T47D (cell line): ENCODE measurements around the gene CRHBP.
A peak's percentile ranks its signal among the peaks of the same experiment; 100 is the strongest.
"Not testable (repeated sequence)": the region's sequence is repeated elsewhere in the genome, so short reads cannot be mapped to it uniquely, and the experiment has no call there.

ENCODE experiments used
- DNase-seq, 2 experiments: peaks; one replicate each; pipeline versions ENCODE4 v3.0.0 to v3.0.0-alpha.2; 2011 to 2012; ENCODE audit warnings: low read depth in 1 of 2, low spot score in 1 of 2
- JUND ChIP-seq: IDR thresholded peaks from 2 replicates; pipeline ENCODE4 v1.6.1; 2012; ENCODE audit warnings: low read depth
- in situ Hi-C: cut with HindIII; loops from 2 replicates; pipeline ENCODE4 v1.10.0; 2016; ENCODE audit warnings: low sequenced_read_pairs, low pct_unique_long_range_greater_than_20kb

Gene CRHBP

DNA sequence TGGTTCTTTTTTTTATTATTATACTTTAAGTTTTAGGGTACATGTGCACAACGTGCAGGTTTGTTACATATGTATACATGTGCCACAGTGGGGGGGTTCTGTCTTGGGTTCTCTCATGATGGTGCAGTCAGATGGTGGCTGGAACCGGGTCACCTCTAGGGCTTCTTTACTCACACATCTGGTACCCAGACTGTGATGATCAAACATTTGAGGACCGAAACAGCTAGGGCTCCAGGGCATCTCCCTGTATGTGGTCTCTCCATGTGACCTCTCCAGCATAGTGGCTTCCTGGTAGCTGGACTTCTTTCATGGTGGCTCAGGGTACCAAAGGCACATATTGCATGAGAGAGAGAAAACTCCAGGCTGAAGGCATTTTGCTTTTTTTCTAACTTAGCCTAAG lies 9.8 kb upstream of the CRHBP start:
- TF ChIP-seq JUND: no peak
- in situ Hi-C loops: no loop called here
- DNase-seq: no peak

DNA sequence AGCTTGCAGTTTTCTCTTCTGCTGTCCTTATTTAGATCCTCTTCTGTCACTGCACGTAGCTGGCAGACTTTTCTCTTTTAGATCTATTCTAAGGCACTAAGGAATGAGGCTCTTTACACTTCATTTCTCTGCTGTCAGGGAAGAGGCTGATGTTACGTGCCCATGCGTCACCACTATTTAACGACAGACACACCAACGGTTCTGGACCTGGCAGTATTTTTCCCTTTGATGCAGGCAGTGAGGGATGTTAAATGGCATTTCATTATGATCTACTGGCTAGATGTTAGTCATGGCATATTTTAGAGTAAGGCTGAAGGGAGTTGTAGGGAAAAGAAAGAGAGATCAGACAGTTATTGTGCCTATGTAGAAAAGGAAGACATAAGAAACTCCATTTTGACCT lies 8.2 kb upstream of the CRHBP start:
- in situ Hi-C loops: no loop called here
- no peak for TF ChIP-seq JUND
- no peak for DNase-seq

DNA sequence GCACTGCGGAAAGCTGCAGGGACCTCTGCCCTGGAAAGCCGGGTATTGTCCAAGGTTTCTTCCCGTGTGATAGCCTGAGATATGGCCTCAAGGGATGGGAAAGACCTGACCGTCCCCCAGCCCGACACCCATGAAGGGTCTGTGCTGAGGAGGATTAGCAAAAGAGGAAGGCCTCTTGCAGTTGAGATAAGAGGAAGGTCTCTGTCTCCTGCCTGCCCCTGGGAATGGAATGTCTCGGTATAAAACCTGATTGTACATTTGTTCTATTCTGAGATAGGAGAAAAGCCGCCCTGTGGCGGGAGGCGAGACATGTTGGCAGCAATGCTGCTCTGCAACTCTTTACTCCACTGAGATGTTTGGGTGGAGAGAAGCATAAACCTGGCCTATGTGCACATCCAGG lies 7.6 kb upstream of the CRHBP start:
- DNase-seq, in situ Hi-C loops: not testable (repeated sequence)

DNA sequence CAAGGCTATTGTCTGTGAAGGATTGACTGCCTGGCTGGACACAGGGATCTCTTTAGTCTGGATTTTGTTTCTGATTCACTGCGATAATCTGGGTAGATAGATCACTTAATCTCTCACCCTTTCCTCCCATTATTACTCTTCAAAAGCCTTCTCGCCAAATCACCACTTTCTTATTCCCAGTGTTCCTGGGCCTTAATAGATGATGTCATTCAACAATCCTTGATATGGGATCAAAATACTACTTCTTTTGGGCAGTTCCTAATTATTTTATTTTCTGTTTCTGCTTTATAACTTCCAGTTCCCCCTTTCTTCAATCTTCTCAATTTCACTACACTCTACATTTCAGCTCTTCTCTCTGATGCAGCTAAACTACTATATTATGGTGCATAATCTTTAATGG lies 6.8 kb upstream of the CRHBP start:
- in situ Hi-C loops: no loop called here

DNA sequence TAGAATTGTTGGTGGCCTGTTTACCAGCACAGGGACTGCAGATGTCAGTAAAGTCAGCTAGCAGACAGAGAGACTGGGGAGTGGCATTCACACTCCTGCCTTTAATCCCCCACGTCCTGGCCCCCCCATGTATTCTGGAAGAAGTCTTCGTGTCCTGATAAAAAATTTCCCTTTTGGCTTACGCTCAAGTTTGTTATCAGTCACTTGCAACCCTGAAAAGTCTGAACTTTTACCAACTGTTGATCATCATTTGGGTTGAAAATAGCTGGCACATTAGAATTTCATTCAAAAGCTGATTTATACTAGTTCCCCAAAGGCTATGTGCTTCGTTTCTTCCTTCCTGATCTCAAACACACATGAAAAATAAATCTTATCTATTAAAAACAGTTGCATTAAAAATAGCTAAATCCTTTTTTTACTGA lies 5.8 kb upstream of the CRHBP start:
- DNase-seq: no peak
- in situ Hi-C loops: no loop called here
- TF ChIP-seq JUND: no peak

More for the DNA sequence above, 6.8 kb upstream of the CRHBP start:
- TF ChIP-seq JUND: no peak
- DNase-seq: no peak

DNA sequence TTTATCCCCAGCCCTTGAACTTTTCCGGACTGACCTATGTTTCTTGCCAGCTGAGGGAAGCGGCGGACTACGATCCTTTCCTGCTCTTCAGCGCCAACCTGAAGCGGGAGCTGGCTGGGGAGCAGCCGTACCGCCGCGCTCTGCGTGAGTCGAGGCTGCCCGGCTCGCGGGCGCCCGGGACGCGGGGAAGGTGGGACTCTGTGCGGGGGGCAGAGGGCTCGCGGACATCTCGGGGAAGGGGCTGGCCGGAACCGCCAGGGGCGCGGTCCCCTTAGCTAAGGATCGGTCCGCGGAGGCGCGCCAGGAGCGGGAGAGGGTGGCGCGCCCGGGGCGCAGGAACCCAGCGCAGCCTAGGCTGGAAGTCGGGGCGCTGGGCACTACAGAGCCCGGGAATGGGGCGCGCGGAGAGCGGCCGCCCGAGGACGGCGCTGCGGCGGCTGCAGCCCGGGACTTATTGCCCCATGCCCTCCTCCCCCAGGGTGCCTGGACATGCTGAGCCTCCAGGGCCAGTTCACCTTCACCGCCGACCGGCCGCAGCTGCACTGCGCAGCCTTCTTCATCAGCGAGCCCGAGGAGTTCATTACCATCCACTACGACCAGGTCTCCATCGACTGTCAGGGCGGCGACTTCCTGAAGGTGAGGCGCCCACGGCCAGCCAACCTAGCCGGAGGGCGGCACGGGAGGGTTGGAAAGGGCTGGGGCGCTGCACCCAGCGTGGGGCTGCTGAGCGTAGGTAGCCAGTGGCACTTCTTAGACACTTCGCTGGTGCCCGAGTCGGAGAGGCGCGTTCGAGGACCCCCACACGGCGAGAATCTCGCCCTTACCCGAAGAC lies 922 bp downstream of the CRHBP start:
- TF ChIP-seq JUND: no peak
- no peak for DNase-seq
- in situ Hi-C loops: no loop called here

DNA sequence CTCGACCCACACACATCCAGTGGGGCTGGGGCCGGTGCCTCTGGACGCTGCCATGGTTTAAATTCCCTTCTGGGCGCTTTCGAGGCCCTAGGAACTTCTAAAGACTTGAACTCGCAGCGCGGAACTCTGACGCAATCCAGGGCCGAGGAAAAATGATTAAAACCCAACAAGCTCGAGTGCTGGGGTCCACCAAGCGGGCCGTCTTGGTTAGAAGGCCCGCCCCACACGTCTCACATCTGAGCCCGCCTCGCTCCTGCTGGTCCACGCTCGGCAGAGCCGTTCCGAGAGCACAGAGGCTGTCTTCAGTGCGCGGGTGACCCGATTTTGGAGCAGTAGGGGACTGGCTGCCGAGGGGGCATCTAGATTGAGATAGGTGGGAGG lies 1.5 kb downstream of the CRHBP start:
- no peak for DNase-seq
- no peak for TF ChIP-seq JUND
- in situ Hi-C loops: no loop called here

DNA sequence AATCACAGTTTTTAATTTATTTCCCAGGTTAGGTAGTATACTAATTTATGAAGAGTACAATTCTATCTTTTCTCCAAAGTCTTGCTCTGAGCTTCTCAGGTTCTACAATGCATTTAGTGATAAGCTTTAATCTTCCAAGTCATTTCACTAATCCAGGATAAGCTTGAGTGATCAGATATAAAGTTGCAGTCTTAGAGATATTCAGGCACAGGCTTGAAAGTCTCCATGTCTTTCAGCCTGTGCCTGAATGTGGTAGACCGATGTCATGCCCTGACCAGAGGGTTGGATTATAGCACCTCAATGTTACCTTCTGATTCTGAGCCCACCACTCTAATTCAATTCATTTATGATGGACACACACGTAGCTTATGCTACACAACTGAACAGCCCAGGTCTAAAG lies 3.2 kb downstream of the CRHBP start:
- no peak for DNase-seq
- in situ Hi-C loops: no loop called here
- TF ChIP-seq JUND: no peak

DNA sequence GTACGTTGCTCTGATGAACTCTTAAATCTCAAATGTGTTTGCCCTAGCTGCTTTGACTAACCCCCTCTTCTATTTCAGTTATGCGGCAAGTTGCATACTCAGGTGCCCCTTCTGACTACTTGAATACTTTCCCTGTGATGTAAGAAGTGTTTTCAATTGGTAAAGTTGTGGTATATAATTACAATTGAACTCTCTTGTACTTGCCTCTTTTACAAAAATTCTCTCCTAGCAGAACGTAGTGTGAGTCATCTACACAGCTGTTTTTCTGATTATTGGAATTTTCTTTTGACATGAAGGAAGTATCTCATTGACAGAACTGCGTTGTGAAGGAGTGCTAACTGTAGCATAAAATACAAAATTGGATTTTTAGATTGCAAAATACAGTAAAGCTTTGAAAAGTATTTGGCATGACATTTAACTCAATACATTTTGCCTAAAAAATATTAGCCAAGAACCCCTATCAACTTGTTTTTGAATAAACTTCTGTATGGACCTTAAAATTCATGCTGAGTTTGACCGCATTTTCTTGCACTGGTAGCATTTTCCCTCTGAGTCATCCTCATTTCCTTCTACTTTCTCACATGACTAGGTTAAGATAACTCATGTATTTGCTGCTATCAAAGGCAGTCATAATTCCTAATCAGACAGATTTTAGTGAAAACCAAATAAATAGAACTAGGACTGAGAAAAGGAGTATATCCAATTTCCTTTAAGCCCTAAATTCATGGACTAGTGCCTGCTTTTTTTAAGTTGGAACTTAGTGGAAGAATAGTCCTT lies 6.3 kb downstream of the CRHBP start:
- in situ Hi-C loops: no loop called here
- no peak for DNase-seq

DNA sequence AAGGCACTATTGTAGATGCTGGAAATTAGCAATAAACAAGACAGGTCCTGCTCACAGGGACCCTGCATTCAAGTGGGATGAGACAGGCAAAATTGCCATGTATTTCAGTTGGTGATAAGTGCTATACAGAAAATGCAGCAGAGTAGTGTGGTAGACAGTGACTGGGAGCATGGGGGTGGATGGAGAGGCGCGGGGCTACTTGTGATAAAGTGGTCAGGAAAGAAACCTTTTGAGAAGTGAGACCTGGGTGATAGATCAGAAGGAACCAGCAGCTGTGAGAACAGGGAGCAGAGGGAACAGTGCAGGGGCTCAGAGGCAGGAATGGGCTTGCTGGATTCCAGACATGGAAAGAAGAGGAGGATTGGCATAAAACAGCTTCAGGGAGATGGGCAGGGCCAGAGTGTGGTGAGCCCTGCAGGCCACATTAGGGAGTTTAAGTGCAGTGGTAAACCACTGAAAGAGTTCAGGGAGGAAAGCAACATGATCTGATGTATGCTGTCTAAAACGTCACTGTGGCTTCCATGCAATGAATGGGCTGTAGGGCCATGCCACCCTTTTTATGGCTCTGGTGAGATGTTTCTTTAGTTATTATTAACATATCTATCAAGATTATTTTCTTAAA lies 7.3 kb downstream of the CRHBP start:
- peak in 1 of 2 experiments; percentile 5 for DNase-seq
- TF ChIP-seq JUND: no peak
- in situ Hi-C loops: no loop called here

More for the DNA sequence above, 6.3 kb downstream of the CRHBP start:
- TF ChIP-seq JUND: no peak

DNA sequence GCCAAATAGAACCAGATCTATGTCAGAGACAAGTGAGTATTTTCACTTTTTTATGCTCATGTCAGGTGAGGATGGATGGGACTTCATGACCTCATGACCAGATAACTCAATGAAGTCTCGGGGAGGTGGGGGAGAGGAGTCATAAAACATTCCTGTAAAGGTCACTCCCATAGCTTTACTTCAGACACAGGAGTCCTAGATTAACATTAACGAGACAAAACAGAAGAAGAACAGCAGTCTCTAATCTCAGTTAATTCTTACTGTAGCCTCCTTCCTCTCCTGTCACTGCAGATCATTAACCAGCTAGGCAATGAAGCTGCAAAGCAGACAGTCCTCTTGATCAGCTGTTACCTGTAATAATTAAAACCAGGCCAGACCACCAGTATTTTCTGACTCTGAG lies 11.2 kb downstream of the CRHBP start:
- in situ Hi-C loops: no loop called here
- DNase-seq: no peak
- no peak for TF ChIP-seq JUND

DNA sequence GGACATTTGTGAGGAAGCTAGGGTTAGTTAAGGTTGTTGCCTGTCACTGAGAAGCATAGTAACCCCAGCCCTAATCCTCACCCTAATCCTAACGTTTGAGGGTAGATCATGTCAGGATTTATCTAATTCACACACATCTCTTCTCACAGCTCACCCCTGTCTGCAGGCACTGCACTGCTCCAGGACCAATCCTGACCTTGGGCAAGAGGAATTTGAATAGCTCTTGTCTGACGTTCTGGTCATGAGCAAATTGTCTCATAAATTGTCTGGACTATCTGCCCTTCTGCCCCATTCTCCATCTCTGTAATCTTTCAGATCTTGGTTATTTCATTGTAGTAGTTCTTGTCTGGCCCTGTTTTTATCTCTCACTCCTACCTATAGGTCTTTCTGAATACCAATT lies 18.7 kb downstream of the CRHBP start:
- TF ChIP-seq JUND: no peak
- no peak for DNase-seq
- in situ Hi-C loops: no loop called here

DNA sequence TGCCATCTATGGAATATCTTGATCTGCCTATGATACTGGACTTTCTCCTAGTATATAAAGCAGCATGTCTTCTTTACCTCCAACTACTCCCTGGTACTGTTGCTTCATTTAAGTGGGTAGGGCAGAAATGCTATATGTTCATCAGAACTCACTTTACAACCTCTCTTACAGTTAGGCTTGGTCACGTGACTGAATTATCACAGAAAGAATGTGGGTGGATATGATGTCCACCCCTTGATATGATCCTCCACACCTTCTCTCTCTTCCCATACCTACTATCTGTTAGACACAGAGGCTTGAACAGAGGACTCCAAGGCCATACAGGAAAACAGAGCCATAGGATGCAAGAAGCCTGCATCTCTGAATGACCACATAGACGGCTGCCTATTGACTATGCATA lies 19.8 kb downstream of the CRHBP start:
- in situ Hi-C loops: no loop called here
- DNase-seq: no peak
- TF ChIP-seq JUND: no peak

DNA sequence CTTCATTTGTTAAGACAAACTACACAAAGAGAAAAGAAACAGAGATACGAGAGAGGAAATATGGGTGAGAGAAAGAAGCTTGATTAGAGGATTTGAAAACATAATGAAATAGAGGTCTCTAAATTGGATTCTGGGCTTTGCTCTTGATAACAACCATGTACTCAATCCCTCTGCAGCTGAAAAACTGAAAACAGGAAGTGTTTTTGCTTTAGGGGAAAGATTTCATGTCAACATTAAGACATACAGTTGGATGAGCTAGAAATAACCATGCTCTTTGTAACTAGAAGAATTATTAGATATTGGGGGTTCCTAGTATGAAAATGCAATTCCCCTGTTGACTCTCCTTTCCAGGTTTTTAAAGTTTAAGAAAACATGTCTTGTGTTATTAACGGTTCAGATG lies 21.9 kb downstream of the CRHBP start:
- in situ Hi-C loops: no loop called here
- no peak for DNase-seq
- TF ChIP-seq JUND: no peak
